ENCODE data around the gene PER3. TPM values are rescaled to one million over a fixed set of nuclear protein-coding genes. Genes with fewer than 3 reads are reported as not detected.

Gene PER3
- total RNA-seq, result 15.3 and 18.7 TPM in 2 replicates

DNA sequence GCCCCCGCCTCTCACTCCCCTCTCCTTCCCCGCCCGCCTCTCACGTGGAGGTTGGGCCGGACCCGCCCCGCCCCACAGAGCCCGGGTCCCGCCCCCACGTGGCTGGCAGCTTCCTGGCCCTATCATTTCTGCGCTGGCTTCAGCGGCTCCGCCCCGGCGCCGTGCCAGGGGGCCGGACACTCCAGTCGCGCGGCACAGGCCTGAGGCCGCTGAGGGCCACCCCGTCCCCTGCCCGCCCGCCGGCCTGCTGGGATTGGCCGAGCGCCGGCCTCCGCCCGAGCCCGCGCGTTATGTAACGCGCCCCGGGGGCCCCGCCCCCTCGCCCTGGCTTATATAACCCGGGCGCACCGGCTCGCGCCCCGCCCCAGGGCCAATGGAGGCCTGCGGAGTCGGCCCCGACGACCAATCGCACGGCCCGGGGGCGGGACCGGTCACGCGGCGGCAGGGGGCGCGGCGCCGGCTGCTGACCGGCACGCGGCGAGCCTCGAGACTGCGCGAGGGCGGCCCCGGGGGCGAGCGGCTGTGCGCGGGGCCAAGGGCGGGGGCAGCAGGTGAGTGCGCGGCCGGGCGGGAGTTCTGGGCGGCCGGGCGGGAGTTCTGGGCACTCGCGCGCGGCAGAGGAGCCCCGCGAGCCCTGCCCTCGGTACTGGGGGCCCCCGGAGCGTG lies at the start of gene PER3:
TSS of gene PER3 (plus strand) at position 466 of the 666 bp plus-strand sequence. CDS start 587 bp downstream, outside the sequence.

GRCh38 chr1:7770997-7771822 lies 12.9 kb upstream of the PER3 start, which contains the start of gene VAMP3:
VAMP3 (plus strand) TSS chr1:7771296; CDS start chr1:7771384, 88 bp downstream.

DNA sequence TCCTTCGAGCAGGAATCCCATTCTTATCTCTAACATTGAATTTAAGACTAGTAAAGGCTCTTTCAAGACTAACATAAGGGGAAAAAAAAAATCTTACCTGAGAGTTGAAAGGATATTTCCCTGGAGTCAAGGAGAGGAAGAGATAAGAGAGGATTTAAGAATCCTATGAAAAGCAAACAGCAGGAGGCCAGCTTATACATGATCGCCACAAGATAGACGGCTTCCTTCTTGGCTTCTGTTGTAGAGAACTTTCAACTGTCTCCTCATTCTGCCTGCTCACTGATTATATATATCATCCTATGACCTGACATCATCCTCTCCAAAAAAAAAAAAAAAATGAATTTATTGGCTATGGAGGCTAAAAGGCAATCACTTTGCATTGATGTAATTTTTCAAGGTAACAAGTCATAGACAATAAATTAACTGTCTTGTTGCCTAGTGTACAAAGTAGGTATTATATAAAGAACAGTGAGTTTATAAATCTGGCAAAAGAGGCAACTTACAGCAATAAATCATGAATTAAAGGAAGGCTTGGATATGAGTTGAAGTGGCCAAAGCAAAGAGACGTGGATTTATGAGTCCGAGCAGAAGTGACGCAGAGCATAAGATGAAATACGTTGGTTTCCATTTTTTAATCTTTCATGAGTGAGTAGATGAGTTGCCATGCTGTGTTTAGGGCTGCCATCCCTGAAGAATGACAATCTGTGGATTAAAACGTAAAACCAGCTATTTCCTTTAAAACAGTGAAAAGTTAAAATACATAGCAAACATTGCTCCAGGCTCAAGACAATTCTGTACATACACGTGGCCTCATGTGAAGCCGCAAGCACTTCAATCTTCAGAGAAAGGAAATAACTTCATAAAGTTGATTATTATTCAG lies 69.0 kb downstream of the PER3 start, which contains the start of gene UTS2:
TSS of gene UTS2 (minus strand) at position 262 of the 880 bp plus-strand sequence. CDS start at position 200, 62 bp downstream.

Other genes starting within 250 kb of the PER3 start
- 154 and 201 TPM in 2 replicates for gene VAMP3, start 13.0 kb upstream of the PER3 start, total RNA-seq
- gene UTS2, start 68.8 kb downstream of the PER3 start, total RNA-seq, result 0.11 TPM in 1 of 2 replicates, not detected in the other
- 0.13 and 0.65 TPM in 2 replicates for gene TNFRSF9, start 156.5 kb downstream of the PER3 start, total RNA-seq
- 234 and 254 TPM in 2 replicates for gene PARK7, start 177.4 kb downstream of the PER3 start, total RNA-seq
- 96.4 and 120 TPM in 2 replicates for gene ERRFI1, start 242.0 kb downstream of the PER3 start, total RNA-seq